Mesenchymal stem cell (in vitro differentiated cells and primary cell): Measurements from ENCODE around the gene EXOC6B.

Source experiments
- DNase-seq: peaks from one replicate; pipeline ENCODE4 v3.0.0-alpha.2; 2013
- H2AFZ ChIP-seq: one replicate; pipeline ENCODE4 v1.6.1; 2013; ENCODE audit warnings: low read depth, mild to moderate bottlenecking, control low read depth, inconsistent platforms, low read length, moderate library complexity
- H2AK5ac ChIP-seq: 2 replicates; pipeline ENCODE4 v1.6.1; 2013; ENCODE audit warnings: low read length, moderate library complexity, mild to moderate bottlenecking, inconsistent platforms; ENCODE audit not compliant: severe bottlenecking
- H2BK120ac ChIP-seq: one replicate; pipeline ENCODE4 v1.6.1; 2013; ENCODE audit warnings: low read depth, mild to moderate bottlenecking, inconsistent platforms, low read length, moderate library complexity
- H2BK12ac ChIP-seq, 2 experiments: one replicate each; pipeline ENCODE4 v1.6.1; 2013; ENCODE audit warnings: inconsistent platforms in 2 of 2, low read length in 2 of 2, mild to moderate bottlenecking in 2 of 2, moderate library complexity in 2 of 2, control low read depth in 1 of 2
- H2BK15ac ChIP-seq: one replicate; pipeline ENCODE4 v1.6.1; 2013; ENCODE audit warnings: mild to moderate bottlenecking, low read depth, inconsistent platforms; ENCODE audit not compliant: poor library complexity, severe bottlenecking
- H2BK5ac ChIP-seq: 2 replicates; pipeline ENCODE4 v1.6.1; 2013; ENCODE audit warnings: low read depth, mild to moderate bottlenecking, low read length, control low read depth, inconsistent platforms; ENCODE audit not compliant: poor library complexity, severe bottlenecking
- H3K14ac ChIP-seq, 2 experiments: one replicate each; pipeline ENCODE4 v1.6.1; 2013; ENCODE audit warnings: inconsistent platforms in 2 of 2, low read length in 2 of 2, control low read depth in 1 of 2, mild to moderate bottlenecking in 1 of 2, moderate library complexity in 1 of 2
- H3K18ac ChIP-seq, 2 experiments: one replicate each; pipeline ENCODE4 v1.6.1; 2013; ENCODE audit warnings: inconsistent platforms in 2 of 2, low read length in 2 of 2, control low read depth in 1 of 2, low read depth in 1 of 2, mild to moderate bottlenecking in 1 of 2
- H3K23ac ChIP-seq, 2 experiments: one replicate each; pipeline ENCODE4 v1.6.1; 2013; ENCODE audit warnings: inconsistent platforms in 2 of 2, low read length in 2 of 2, mild to moderate bottlenecking in 2 of 2, moderate library complexity in 2 of 2, control low read depth in 1 of 2
- H3K27ac ChIP-seq: 2 replicates; pipeline ENCODE4 v1.5.1; 2013; ENCODE audit warnings: mild to moderate bottlenecking, moderate library complexity, low read length, control low read depth, inconsistent platforms; ENCODE audit not compliant: poor library complexity, severe bottlenecking
- H3K27me3 ChIP-seq, 2 experiments: 2 replicates each; pipeline versions ENCODE4 v1.6.1 to v1.7.0; 2013; ENCODE audit warnings: low read length in 2 of 2, mild to moderate bottlenecking in 2 of 2, moderate library complexity in 2 of 2, control low read depth in 1 of 2, inconsistent platforms in 1 of 2; ENCODE audit not compliant: control insufficient read depth in 1 of 2, insufficient read depth in 1 of 2
- H3K36me3 ChIP-seq, 2 experiments: 2 replicates each; pipeline versions ENCODE4 v1.6.1 to v1.7.0; 2013; ENCODE audit warnings: low read length in 2 of 2, control low read depth in 1 of 2, inconsistent platforms in 1 of 2, low read depth in 1 of 2, mild to moderate bottlenecking in 1 of 2; ENCODE audit not compliant: insufficient read depth in 2 of 2, control insufficient read depth in 1 of 2
- H3K4ac ChIP-seq, 2 experiments: one replicate each; pipeline ENCODE4 v1.6.1; 2013; ENCODE audit warnings: inconsistent platforms in 2 of 2, low read length in 2 of 2, mild to moderate bottlenecking in 2 of 2, moderate library complexity in 2 of 2, control low read depth in 1 of 2, low read depth in 1 of 2
- H3K4me1 ChIP-seq: 2 replicates; pipeline ENCODE4 v1.6.1; 2013; ENCODE audit warnings: low read depth, low read length, control low read depth; ENCODE audit not compliant: control insufficient read depth, insufficient read depth
- H3K4me2 ChIP-seq: 2 replicates; pipeline ENCODE4 v1.6.1; 2013; ENCODE audit warnings: low read length, mild to moderate bottlenecking, inconsistent platforms; ENCODE audit not compliant: poor library complexity, severe bottlenecking
- H3K4me3 ChIP-seq, 2 experiments: 2 replicates each; pipeline versions ENCODE4 v1.5.1 to v1.7.0; 2013; ENCODE audit warnings: low read length in 2 of 2, mild to moderate bottlenecking in 2 of 2, control low read depth in 1 of 2, low read depth in 1 of 2; ENCODE audit not compliant: insufficient read depth in 1 of 2
- H3K79me1 ChIP-seq: replicated peaks from 2 replicates; pipeline ENCODE4 v1.6.1; 2013; ENCODE audit warnings: mild to moderate bottlenecking, control low read depth, low read length, inconsistent platforms; ENCODE audit not compliant: poor library complexity, severe bottlenecking
- H3K9ac ChIP-seq: 2 replicates; pipeline ENCODE4 v1.7.0; 2013; ENCODE audit warnings: mild to moderate bottlenecking, low read length, moderate library complexity
- H3K9me3 ChIP-seq: 2 replicates; pipeline ENCODE4 v1.7.0; 2013; ENCODE audit warnings: mild to moderate bottlenecking, low read length; ENCODE audit not compliant: control insufficient read depth
- H4K8ac ChIP-seq: one replicate; pipeline ENCODE4 v1.6.1; 2013; ENCODE audit warnings: inconsistent platforms, mild to moderate bottlenecking, low read length, moderate library complexity
- H4K91ac ChIP-seq: one replicate; pipeline ENCODE4 v1.6.1; 2013; ENCODE audit warnings: mild to moderate bottlenecking, low read length, inconsistent platforms
- WGBS: methylation state at CpG from one replicate; pipeline ENCODE4 v1.1.7; 2013; ENCODE audit warnings: mixed read lengths; 5-methylcytosine and 5-hydroxymethylcytosine counted together

EXOC6B gene

DNA sequence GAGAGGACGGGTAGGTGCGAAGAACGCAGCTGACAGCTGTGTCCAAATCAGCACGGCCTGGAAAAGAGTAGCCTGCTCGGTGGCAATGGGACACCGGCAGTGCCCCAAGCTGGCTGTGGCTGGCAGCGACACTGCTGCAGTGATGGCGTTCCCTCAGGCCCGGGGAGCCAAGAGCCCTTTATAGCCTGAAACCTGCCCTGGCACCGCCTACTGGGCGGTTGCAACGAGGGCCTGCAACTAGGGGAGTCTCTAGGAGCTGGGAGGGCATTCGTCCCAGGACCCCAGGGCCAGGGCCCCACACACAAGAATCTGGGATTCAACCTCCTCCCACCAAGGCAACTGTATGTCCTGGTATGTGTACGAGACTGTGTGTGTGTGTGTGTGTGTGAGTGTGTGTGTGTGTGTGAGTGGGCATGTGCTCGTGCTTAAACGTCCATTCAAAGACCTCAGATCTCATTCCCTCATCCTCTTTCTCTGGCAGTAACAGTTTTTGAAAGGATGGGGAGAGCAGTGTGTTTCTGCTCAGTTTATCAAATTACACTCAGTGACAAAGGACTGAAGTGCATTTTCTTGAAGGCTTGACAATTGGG is 671.4 kb downstream of the EXOC6B start:
- no peak for DNase-seq
- no peak overlapping the region for H2AFZ ChIP-seq
- H3K9me3 ChIP-seq, result no peaks in the 10 kb centered on the region
- H4K91ac ChIP-seq, result no peak overlapping the region
- no peak overlapping the region for H2BK120ac ChIP-seq
- H3K14ac ChIP-seq, result no peak overlapping the region
- no peak overlapping the region for H3K27ac ChIP-seq
- no peak overlapping the region for H3K9ac ChIP-seq
- H3K4me1 ChIP-seq, result peaks cover 7% of the 10 kb centered on the region
- 83% methylated on average over 12 of the region's 16 CpGs for WGBS
- no peak overlapping the region for H2AK5ac ChIP-seq
- H3K27me3 ChIP-seq, result peaks cover 64 to 73% of the 10 kb centered on the region in 2 experiments
- H3K36me3 ChIP-seq, result no peaks in the 10 kb centered on the region
- H3K4ac ChIP-seq, result no peak overlapping the region
- no peak overlapping the region for H3K18ac ChIP-seq
- no peak overlapping the region for H2BK5ac ChIP-seq
- no peaks in the 10 kb centered on the region for H3K79me1 ChIP-seq
- H3K4me2 ChIP-seq, result no peak overlapping the region
- no peak overlapping the region for H3K23ac ChIP-seq
- no peak overlapping the region for H2BK12ac ChIP-seq
- H2BK15ac ChIP-seq, result no peak overlapping the region
- no peak overlapping the region for H4K8ac ChIP-seq
- H3K4me3 ChIP-seq, result peak overlapping the region in 1 of 2 experiments; percentile 26

DNA sequence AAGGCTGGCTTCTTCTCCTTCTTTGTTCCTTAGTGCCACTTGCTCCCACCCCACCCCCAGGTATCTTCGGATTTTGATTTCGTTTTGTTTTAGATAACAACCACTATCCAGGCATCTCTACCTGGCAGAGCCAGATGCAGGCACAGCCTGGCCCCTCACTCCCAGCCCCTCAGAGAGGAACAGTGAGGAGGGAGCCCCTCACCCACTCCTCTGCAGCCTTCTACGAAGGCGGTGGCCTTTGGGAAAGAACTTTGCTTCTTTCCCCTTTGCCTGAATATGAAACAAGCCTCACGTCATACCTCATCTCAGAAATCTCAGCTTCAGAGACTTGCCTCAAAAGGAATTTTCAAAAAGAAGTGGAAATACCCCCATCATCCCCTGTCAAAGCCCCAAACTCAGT is 671.9 kb downstream of the EXOC6B start:
- no peak overlapping the region for H2BK5ac ChIP-seq
- H3K18ac ChIP-seq, result no peak overlapping the region
- H4K91ac ChIP-seq, result no peak overlapping the region
- no peak overlapping the region for H3K4ac ChIP-seq
- no peaks in the 10 kb centered on the region for H3K79me1 ChIP-seq
- no peak for DNase-seq
- no peak overlapping the region for H3K14ac ChIP-seq
- H2AK5ac ChIP-seq, result no peak overlapping the region
- no peaks in the 10 kb centered on the region for H3K9me3 ChIP-seq
- 90% methylated on average over 5 of the region's 5 CpGs for WGBS
- H2BK15ac ChIP-seq, result no peak overlapping the region
- no peak overlapping the region for H3K4me2 ChIP-seq
- H3K23ac ChIP-seq, result no peak overlapping the region
- H2AFZ ChIP-seq, result no peak overlapping the region
- H4K8ac ChIP-seq, result no peak overlapping the region
- no peak overlapping the region for H2BK12ac ChIP-seq
- H3K36me3 ChIP-seq, result no peaks in the 10 kb centered on the region
- peaks cover 12% of the 10 kb centered on the region for H3K4me1 ChIP-seq
- H3K4me3 ChIP-seq, result no peak overlapping the region
- peaks cover 70 to 78% of the 10 kb centered on the region in 2 experiments for H3K27me3 ChIP-seq
- H2BK120ac ChIP-seq, result no peak overlapping the region
- H3K9ac ChIP-seq, result no peak overlapping the region
- H3K27ac ChIP-seq, result no peak overlapping the region

DNA sequence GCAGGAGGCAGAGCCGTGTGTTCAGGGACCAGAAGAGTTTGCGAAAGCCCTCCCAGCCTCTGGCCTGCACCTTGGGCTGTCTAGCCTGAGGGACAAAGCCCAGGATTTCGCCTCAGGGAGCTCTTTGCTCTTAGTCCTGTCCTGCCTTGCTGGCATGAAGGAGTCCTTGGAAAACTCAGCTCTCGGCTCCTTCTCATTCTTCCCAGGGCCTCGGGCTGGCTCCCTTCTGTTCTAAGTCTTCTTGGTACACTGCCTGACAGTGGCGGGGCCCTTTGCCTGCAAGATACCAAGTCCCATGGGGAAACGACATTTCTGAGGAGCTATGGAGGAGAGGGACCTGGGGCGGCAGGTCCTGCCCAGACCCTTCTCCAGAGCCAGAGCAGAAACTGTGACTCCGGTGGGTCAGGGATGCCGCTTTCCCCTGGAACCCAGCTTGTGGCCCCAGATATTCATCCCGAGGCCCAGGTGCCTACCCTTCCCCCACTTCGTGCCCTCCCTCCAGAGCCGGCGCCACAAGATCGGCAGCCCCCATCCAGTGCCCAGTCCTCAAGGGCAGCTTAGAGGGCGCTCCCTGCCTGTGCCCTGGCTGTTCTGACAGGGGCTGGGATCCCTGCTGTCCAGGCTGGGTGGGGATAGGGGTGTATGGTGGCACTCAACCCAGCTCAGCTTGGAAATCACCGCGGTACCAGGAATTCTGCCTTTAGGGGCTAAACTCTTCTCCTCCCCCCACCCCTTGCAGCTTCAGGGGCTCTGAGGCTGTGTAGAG is 672.6 kb downstream of the EXOC6B start:
- Histone ChIP-seq H3K18ac (no peak overlapping the region), H3K4me1 (peaks cover 12% of the 10 kb centered on the region), H3K36me3 (no peaks in the 10 kb centered on the region), H4K8ac (no peak overlapping the region), H3K9ac (no peak overlapping the region), H2BK15ac (no peak overlapping the region), H3K23ac (no peak overlapping the region), H2AK5ac (no peak overlapping the region), H4K91ac (no peak overlapping the region), H3K9me3 (no peaks in the 10 kb centered on the region), H3K27ac (no peak overlapping the region), H3K4me2 (no peak overlapping the region), H3K4ac (no peak overlapping the region), H3K79me1 (no peaks in the 10 kb centered on the region), H2AFZ (no peak overlapping the region), H2BK12ac (no peak overlapping the region), H3K27me3 (peaks cover 70 to 78% of the 10 kb centered on the region in 2 experiments), H3K4me3 (no peak overlapping the region), H3K14ac (no peak overlapping the region), H2BK120ac (no peak overlapping the region), H2BK5ac (no peak overlapping the region)
- DNase-seq, result no peak
- WGBS, result 76% methylated on average over 12 of the region's 18 CpGs

DNA sequence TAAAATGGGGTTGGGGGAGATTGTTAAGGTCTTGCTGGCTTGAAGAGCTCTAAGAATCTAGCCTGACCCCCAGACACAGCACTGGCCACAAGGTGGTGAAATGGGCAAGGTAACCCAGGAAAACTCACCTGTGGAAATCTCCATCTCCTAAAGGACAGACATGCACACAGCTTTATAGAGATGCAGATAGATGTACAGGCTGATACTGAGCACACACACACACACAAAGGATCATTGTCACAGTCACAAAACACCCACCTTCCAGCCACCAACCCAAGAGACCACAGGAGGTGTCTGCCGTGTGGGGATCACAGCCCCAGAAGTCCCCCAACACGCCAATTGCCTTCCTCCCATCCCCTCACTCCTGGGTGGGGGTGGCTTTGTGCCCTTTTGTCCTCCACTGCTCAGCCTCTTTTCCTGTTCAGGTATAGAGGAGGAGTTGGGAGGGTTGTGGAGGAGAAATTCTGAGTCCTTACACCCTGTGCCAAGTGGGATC is 674.9 kb downstream of the EXOC6B start:
- H2BK12ac ChIP-seq, result no peak overlapping the region
- H2BK15ac ChIP-seq, result no peak overlapping the region
- no peak overlapping the region for H4K8ac ChIP-seq
- H2AFZ ChIP-seq, result no peak overlapping the region
- H3K23ac ChIP-seq, result no peak overlapping the region
- WGBS, result no CpG with 5 or more reads among the region's 2 CpGs
- H3K4me1 ChIP-seq, result peaks cover 29% of the 10 kb centered on the region
- no peak overlapping the region for H3K4me3 ChIP-seq
- H3K27ac ChIP-seq, result no peak overlapping the region
- no peak overlapping the region for H3K18ac ChIP-seq
- no peaks in the 10 kb centered on the region for H3K36me3 ChIP-seq
- no peak overlapping the region for H2AK5ac ChIP-seq
- H3K27me3 ChIP-seq, result peaks cover 75 to 82% of the 10 kb centered on the region in 2 experiments
- H3K79me1 ChIP-seq, result no peaks in the 10 kb centered on the region
- H3K14ac ChIP-seq, result no peak overlapping the region
- H3K9ac ChIP-seq, result no peak overlapping the region
- H3K4me2 ChIP-seq, result no peak overlapping the region
- no peak for DNase-seq
- no peak overlapping the region for H4K91ac ChIP-seq
- no peak overlapping the region for H2BK120ac ChIP-seq
- no peak overlapping the region for H2BK5ac ChIP-seq
- H3K9me3 ChIP-seq, result no peaks in the 10 kb centered on the region
- no peak overlapping the region for H3K4ac ChIP-seq
